Measurements from ENCODE around the gene LGMN.

The LGMN gene

DNA sequence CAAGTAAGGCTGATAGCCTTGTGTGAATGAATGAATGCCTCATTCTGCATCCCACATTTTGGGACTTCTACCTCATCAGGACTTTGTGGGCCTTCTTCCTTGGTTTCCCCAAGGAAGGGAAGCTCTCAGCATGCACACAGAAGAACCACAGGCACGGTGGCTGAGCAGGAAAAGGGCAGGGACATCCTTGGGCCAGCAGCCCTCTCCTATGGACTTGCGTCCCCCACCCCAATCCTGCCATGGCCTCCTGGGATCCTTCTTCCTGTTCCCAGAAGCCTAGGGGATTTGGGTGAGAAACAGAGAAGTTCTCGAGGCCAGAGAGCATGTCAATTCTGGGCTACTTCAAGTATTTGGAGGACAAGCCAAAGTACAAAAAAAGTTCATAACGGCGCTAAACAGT is 69.7 kb downstream of the LGMN start:
- Histone ChIP-seq H3K27ac (ENCODE audit: low read length) (no peak overlapping the region), H3K9me3 (ENCODE audit: control insufficient read depth in 1 of 2, low read length in 2 of 2) (no peaks in the 10 kb centered on the region), H3K27me3 (ENCODE audit: low read depth, low read length) (no peaks in the 10 kb centered on the region), H3K4me1 (ENCODE audit: control insufficient read depth in 1 of 2, insufficient read depth in 2 of 2, low read length in 2 of 2) (peaks cover 0 to 9% of the 10 kb centered on the region in 2 donors), H3K4me3 (ENCODE audit: low read depth in 1 of 2, low read length in 2 of 2) (no peak overlapping the region), H3K36me3 (ENCODE audit: control insufficient read depth in 1 of 2, insufficient read depth in 2 of 2, low read length in 2 of 2) (peaks cover 19 to 35% of the 10 kb centered on the region in 2 donors)

- H3K9me3 ChIP-seq (ENCODE audit: control insufficient read depth in 1 of 2, low read length in 2 of 2), result no peaks in the 10 kb centered on the region
- H3K36me3 ChIP-seq (ENCODE audit: control insufficient read depth in 1 of 2, insufficient read depth in 2 of 2, low read length in 2 of 2), result peaks cover 19 to 35% of the 10 kb centered on the region in 2 donors
- H3K4me1 ChIP-seq (ENCODE audit: control insufficient read depth in 1 of 2, insufficient read depth in 2 of 2, low read length in 2 of 2), result peaks cover 0 to 9% of the 10 kb centered on the region in 2 donors
- H3K4me3 ChIP-seq (ENCODE audit: low read depth in 1 of 2, low read length in 2 of 2), result no peak overlapping the region
- no peaks in the 10 kb centered on the region for H3K27me3 ChIP-seq (ENCODE audit: low read depth, low read length)
- H3K27ac ChIP-seq (ENCODE audit: low read length), result no peak overlapping the region
Observed at GRCh38 chr14:92677955-92678354, 70.5 kb downstream of the LGMN start.

DNA sequence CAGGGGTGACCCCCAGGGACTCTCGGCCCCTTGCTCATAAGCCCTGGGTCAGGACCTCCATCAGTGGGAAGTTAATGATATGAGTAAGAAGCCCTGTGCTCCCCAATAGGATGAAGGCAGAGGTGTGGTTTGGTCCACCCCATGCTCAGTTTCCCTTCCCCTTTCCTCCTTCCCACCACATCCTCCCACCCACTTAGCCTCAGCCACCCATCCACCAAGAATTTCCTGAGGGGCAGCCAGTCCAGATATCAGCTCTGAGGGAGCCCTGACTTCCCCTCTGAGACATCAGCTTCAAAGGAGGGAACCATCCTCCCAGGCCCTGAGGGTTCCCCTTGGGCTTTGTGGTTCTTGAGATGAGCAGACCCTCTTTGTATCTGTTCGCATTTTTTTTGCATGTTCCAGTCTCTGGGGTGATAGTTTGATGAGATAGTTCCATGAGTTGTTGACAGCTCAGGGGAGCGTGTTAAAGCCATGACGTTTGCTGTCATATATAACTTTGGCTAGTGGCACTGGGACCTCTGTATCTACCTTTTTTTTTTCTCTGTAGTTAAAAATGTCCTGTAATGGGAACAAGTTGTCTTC is 71.2 kb downstream of the LGMN start:
- Histone ChIP-seq H3K27ac (ENCODE audit: low read length) (no peak overlapping the region), H3K4me1 (ENCODE audit: control insufficient read depth in 1 of 2, insufficient read depth in 2 of 2, low read length in 2 of 2) (peaks cover 0 to 9% of the 10 kb centered on the region in 2 donors), H3K9me3 (ENCODE audit: control insufficient read depth in 1 of 2, low read length in 2 of 2) (no peaks in the 10 kb centered on the region), H3K27me3 (ENCODE audit: low read depth, low read length) (no peaks in the 10 kb centered on the region), H3K4me3 (ENCODE audit: low read depth in 1 of 2, low read length in 2 of 2) (no peak overlapping the region), H3K36me3 (ENCODE audit: control insufficient read depth in 1 of 2, insufficient read depth in 2 of 2, low read length in 2 of 2) (peaks cover 14 to 35% of the 10 kb centered on the region in 2 donors)

- Histone ChIP-seq H3K4me1 (ENCODE audit: control insufficient read depth in 1 of 2, insufficient read depth in 2 of 2, low read length in 2 of 2) (peaks cover 0 to 9% of the 10 kb centered on the region in 2 donors), H3K27me3 (ENCODE audit: low read depth, low read length) (no peaks in the 10 kb centered on the region), H3K9me3 (ENCODE audit: control insufficient read depth in 1 of 2, low read length in 2 of 2) (no peaks in the 10 kb centered on the region), H3K36me3 (ENCODE audit: control insufficient read depth in 1 of 2, insufficient read depth in 2 of 2, low read length in 2 of 2) (peaks cover 14 to 35% of the 10 kb centered on the region in 2 donors), H3K4me3 (ENCODE audit: low read depth in 1 of 2, low read length in 2 of 2) (no peak overlapping the region), H3K27ac (ENCODE audit: low read length) (no peak overlapping the region)
Observed at GRCh38 chr14:92676403-92677086, 71.9 kb downstream of the LGMN start.

- no peak overlapping the region for H3K27ac ChIP-seq (ENCODE audit: low read length)
- H3K4me3 ChIP-seq (ENCODE audit: low read depth in 1 of 2, low read length in 2 of 2), result no peak overlapping the region
Observed at GRCh38 chr14:92675976-92676375, 72.5 kb downstream of the LGMN start.

GRCh38 chr14:92675421-92675820 is 73.0 kb downstream of the LGMN start:
- Histone ChIP-seq H3K4me3 (ENCODE audit: low read depth in 1 of 2, low read length in 2 of 2) (no peak overlapping the region), H3K27ac (ENCODE audit: low read length) (no peak overlapping the region), H3K27me3 (ENCODE audit: low read depth, low read length) (no peaks in the 10 kb centered on the region), H3K4me1 (ENCODE audit: control insufficient read depth in 1 of 2, insufficient read depth in 2 of 2, low read length in 2 of 2) (peaks cover 0 to 3% of the 10 kb centered on the region in 2 donors), H3K36me3 (ENCODE audit: control insufficient read depth in 1 of 2, insufficient read depth in 2 of 2, low read length in 2 of 2) (peaks cover 12 to 33% of the 10 kb centered on the region in 2 donors), H3K9me3 (ENCODE audit: control insufficient read depth in 1 of 2, low read length in 2 of 2) (no peaks in the 10 kb centered on the region)

More at GRCh38 chr14:92675976-92676375, 72.5 kb downstream of the LGMN start:
- Histone ChIP-seq H3K36me3 (ENCODE audit: control insufficient read depth in 1 of 2, insufficient read depth in 2 of 2, low read length in 2 of 2) (peaks cover 14 to 35% of the 10 kb centered on the region in 2 donors), H3K4me1 (ENCODE audit: control insufficient read depth in 1 of 2, insufficient read depth in 2 of 2, low read length in 2 of 2) (peaks cover 0 to 4% of the 10 kb centered on the region in 2 donors), H3K9me3 (ENCODE audit: control insufficient read depth in 1 of 2, low read length in 2 of 2) (no peaks in the 10 kb centered on the region), H3K27me3 (ENCODE audit: low read depth, low read length) (no peaks in the 10 kb centered on the region)

- Histone ChIP-seq H3K36me3 (ENCODE audit: control insufficient read depth in 1 of 2, insufficient read depth in 2 of 2, low read length in 2 of 2) (peaks cover 8 to 18% of the 10 kb centered on the region in 2 donors), H3K4me3 (ENCODE audit: low read depth in 1 of 2, low read length in 2 of 2) (no peak overlapping the region), H3K4me1 (ENCODE audit: control insufficient read depth in 1 of 2, insufficient read depth in 2 of 2, low read length in 2 of 2) (peaks cover 0 to 7% of the 10 kb centered on the region in 2 donors), H3K27me3 (ENCODE audit: low read depth, low read length) (no peaks in the 10 kb centered on the region), H3K27ac (ENCODE audit: low read length) (no peak overlapping the region), H3K9me3 (ENCODE audit: control insufficient read depth in 1 of 2, low read length in 2 of 2) (no peaks in the 10 kb centered on the region)
Observed at GRCh38 chr14:92673601-92674150, 74.8 kb downstream of the LGMN start.

DNA sequence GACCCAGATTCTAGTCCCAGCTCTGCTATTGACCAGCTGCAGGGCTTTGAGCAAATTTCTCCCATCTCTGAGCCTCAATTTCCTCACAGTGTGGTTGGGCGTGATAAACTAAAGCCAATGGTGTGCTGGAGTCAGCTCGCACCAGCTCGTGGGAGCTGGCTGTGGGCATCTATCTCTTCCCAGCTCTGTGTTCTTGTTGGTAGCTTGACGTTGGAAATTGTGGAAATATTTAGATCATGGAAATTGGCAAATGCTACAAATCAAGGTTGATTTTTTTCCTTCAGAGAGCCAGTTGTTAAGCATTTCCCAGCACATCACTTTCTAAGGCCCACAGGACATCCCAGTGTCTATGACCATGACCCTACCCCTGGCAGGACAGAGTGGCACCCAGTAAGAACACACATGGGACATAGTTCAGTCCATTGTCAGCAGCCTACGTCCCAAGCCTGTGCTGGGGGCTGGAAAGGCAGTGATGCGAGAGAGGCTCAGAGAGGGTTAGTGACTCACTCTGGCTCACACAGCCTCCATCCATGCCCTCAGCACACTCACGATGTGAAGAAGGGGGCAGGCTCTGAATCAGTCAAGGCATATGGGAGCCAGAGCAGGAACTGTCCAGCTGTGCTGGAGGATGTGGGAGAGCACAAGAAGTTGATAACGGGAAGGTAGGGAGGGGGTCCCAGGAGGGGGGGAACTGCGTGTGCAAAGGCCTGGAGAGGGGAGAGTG is 77.6 kb downstream of the LGMN start:
- Histone ChIP-seq H3K36me3 (ENCODE audit: control insufficient read depth in 1 of 2, insufficient read depth in 2 of 2, low read length in 2 of 2) (peaks cover 6% of the 10 kb centered on the region in 2 donors), H3K4me1 (ENCODE audit: control insufficient read depth in 1 of 2, insufficient read depth in 2 of 2, low read length in 2 of 2) (peaks cover 0 to 7% of the 10 kb centered on the region in 2 donors), H3K27ac (ENCODE audit: low read length) (no peak overlapping the region), H3K9me3 (ENCODE audit: control insufficient read depth in 1 of 2, low read length in 2 of 2) (no peaks in the 10 kb centered on the region), H3K4me3 (ENCODE audit: low read depth in 1 of 2, low read length in 2 of 2) (no peak overlapping the region), H3K27me3 (ENCODE audit: low read depth, low read length) (no peaks in the 10 kb centered on the region)

DNA sequence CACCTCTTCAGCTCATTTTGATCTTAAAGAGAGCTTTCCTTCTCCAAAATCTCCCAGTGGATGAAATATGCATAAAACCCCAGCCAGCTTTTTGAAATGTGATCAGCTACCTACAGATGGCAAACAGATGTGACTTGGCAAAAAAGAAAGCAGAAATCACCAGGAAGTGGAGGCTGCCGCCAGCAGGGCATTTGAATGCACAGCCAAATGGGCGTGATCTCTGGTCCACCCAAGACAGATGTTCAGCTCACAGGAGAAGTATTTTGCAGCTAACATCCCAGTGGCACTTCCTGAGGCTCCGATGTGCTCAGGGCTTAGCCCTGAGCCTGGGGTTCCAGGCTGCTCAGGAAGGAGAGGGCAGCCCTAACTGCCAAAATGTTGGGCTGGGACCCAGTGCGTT is 78.3 kb downstream of the LGMN start:
- Histone ChIP-seq H3K27me3 (ENCODE audit: low read depth, low read length) (no peaks in the 10 kb centered on the region), H3K9me3 (ENCODE audit: control insufficient read depth in 1 of 2, low read length in 2 of 2) (no peaks in the 10 kb centered on the region), H3K36me3 (ENCODE audit: control insufficient read depth in 1 of 2, insufficient read depth in 2 of 2, low read length in 2 of 2) (peaks cover 6% of the 10 kb centered on the region in 2 donors), H3K27ac (ENCODE audit: low read length) (no peak overlapping the region), H3K4me1 (ENCODE audit: control insufficient read depth in 1 of 2, insufficient read depth in 2 of 2, low read length in 2 of 2) (peaks cover 0 to 7% of the 10 kb centered on the region in 2 donors), H3K4me3 (ENCODE audit: low read depth in 1 of 2, low read length in 2 of 2) (no peak overlapping the region)

GRCh38 chr14:92668276-92668973 is 80.0 kb downstream of the LGMN start:
- Histone ChIP-seq H3K27ac (ENCODE audit: low read length) (no peak overlapping the region), H3K4me3 (ENCODE audit: low read depth in 1 of 2, low read length in 2 of 2) (no peak overlapping the region), H3K4me1 (ENCODE audit: control insufficient read depth in 1 of 2, insufficient read depth in 2 of 2, low read length in 2 of 2) (peaks cover 0 to 7% of the 10 kb centered on the region in 2 donors), H3K9me3 (ENCODE audit: control insufficient read depth in 1 of 2, low read length in 2 of 2) (no peaks in the 10 kb centered on the region), H3K36me3 (ENCODE audit: control insufficient read depth in 1 of 2, insufficient read depth in 2 of 2, low read length in 2 of 2) (peaks cover 6% of the 10 kb centered on the region in 2 donors), H3K27me3 (ENCODE audit: low read depth, low read length) (no peaks in the 10 kb centered on the region)

DNA sequence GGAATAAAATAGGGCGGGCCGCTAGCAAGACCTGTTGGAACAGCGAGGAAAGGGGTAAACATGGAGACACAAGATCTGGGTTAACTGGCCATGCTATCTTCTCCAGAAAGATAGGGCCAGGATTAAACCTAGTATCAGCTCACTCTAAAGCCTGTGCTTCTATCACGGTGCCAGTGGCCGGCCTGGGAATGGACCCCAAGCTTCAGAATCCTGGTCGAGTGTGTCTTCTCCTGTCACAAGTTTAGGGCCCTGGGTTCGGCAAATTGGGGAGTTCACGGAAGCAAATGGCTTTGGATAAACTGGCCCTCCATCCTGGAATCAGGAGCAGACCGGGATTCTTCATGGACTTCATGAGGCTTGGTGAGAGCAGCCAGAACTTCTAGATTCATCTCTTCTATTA is 82.2 kb downstream of the LGMN start:
- H3K4me1 ChIP-seq (ENCODE audit: control insufficient read depth in 1 of 2, insufficient read depth in 2 of 2, low read length in 2 of 2), result peaks cover 0 to 7% of the 10 kb centered on the region in 2 donors
- H3K27ac ChIP-seq (ENCODE audit: low read length), result no peak overlapping the region
- no peaks in the 10 kb centered on the region for H3K27me3 ChIP-seq (ENCODE audit: low read depth, low read length)
- H3K36me3 ChIP-seq (ENCODE audit: control insufficient read depth in 1 of 2, insufficient read depth in 2 of 2, low read length in 2 of 2), result peaks cover 6 to 15% of the 10 kb centered on the region in 2 donors
- no peak overlapping the region for H3K4me3 ChIP-seq (ENCODE audit: low read depth in 1 of 2, low read length in 2 of 2)
- H3K9me3 ChIP-seq (ENCODE audit: control insufficient read depth in 1 of 2, low read length in 2 of 2), result no peaks in the 10 kb centered on the region
